ENCODE results near the gene FNDC3B.

The FNDC3B gene

DNA sequence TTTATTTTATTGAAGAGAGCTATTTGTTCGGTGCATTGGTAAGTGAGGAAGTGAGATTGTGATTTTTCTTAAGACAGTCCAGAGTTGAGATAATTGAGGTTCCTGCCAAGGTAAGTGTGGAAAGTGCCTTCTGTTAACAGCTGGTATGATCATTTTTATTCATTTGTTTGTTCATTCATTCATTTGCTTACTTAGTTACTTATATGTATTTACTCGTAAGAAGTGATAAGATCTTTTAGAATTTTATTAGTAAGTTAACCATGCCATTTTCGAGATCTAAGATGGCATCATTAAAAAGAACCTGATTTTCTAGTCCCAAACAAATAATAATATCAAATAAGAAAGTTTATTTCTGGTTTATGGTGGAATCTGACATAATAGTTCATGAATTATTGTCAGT lies 258.9 kb downstream of the FNDC3B start:
- DNase-seq: no peak

GRCh38 chr3:172300187-172300586 lies 260.8 kb downstream of the FNDC3B start:
- no peak for DNase-seq

DNA sequence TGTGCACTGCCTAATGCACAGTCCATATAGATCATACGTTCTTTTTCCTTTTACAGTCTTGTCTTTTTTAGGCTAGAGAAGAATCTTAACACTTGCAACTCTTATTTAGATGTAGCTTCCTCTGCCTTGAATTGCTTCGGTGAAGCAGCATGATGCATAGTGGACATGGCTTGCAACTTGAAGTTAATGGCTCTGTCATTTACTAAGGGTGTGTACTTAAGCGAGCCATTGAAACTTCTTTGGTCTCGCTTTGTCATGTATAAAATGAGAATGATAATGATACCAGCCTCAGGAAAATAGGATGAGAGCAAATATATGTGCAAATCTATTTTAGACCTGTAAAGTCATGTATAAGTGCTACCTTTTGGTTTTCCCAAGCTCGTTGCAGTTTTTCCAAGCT lies 261.5 kb downstream of the FNDC3B start:
- DNase-seq: no peak

- DNase-seq: no peak
Measured at GRCh38 chr3:172302203-172302602, 262.8 kb downstream of the FNDC3B start.

GRCh38 chr3:172303181-172303580 lies 263.8 kb downstream of the FNDC3B start:
- no peak for DNase-seq

DNA sequence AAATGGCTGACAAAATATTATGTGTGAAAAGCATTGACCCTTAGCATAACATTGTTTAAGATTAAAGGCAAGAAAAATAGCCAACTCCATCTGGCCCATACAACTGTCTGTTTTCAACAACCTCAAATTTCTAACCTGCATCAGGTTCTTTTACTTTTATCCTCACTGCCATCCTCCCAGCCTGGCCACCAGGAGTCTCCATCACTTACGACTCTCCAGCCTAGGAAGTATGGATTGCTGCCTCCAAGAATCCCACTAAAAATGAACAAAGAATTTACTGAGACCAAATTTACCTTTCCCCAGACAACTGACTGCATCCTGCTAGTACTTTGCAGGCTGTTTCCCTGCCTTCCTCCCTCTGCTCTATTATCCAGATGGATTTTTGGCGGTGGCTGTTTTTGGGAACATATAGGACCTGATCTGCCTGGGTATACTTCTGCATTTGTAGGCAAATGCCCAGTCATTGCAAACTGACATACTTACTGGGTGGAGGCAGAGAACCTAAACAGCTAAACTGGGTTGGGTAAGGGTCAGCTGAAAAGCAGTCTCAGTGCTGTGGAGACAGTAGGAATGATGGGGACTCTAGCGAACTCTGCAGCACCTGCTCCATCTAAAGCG lies 264.7 kb downstream of the FNDC3B start:
- DNase-seq: no peak

DNA sequence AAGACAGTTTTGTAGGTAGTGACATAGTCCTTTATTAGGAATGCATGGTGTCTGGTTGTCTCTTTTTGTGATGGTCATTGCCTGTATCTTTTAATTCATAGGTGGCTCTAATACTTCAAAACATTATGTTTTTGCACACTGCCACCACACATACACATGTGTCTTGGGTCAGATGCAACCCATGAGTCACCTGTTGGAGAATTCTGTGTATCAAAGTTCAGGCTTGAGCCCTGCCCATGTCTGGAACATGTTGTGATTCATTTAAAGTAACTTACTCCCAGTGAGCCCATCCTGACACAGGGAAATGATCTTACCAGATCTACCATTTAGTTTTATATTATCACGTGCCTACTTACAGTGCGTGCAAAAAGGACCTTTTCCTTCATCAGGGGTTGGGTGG lies 266.2 kb downstream of the FNDC3B start:
- no peak for DNase-seq

DNA sequence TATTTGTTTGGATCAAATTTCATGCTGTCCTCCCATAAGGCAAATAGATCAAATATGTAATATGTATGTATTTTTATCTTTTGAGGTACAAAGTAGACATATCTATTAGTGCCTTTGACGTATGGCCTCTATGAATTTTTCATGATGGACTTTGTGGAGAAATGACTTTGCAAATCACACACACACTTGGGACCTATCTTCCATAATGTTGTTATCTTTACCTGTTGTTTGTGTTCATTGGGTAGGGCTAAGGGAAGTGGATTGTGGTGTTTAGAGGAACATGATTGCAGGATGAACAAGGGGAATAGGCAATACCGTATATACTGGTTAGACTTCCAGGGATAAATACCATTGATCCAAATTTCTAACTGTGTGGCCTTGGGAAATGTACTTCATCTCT lies 266.6 kb downstream of the FNDC3B start:
- no peak for DNase-seq

GRCh38 chr3:172307141-172307560 lies 267.8 kb downstream of the FNDC3B start:
- no peak for DNase-seq

GRCh38 chr3:172309059-172309458 lies 269.7 kb downstream of the FNDC3B start:
- no peak for DNase-seq

- DNase-seq: no peak
Measured at GRCh38 chr3:172309741-172310427, 270.5 kb downstream of the FNDC3B start.

DNA sequence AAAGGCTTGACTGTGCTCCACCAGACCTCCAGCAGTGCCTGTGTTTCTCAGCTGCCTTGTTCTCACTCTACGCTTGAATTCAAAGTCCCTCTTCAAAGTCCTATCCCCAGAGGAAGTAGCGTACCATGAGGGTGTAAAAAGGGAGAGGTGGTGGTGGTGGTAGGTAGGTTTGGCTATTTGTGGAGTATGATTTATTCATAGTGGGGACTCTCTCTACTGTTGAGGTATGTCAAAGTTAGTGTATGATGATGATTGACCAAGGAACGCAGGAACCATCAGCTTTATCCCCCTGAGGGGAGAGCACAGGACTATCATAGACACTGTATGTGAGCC lies 271.0 kb downstream of the FNDC3B start:
- DNase-seq: no peak

- DNase-seq: no peak
Measured at GRCh38 chr3:172311217-172311616, 271.8 kb downstream of the FNDC3B start.

DNA sequence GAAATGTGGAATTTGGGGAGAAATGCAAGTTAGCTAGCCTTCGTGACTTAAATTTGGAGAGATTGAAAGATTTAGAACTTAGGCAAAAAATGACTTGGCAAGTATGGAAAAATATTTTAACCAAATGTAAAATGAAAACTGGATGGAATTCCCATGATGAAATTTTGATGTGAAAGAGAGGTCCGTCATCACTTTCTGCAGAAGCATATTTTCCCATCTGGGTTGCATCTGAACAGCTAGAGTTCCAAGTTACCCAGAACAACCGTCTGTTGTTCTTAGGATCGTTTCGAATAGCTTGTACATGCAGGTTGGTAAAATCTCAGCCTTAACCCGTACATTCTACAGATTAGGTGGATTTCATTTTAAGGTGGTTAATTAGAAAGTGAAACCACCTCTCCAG lies 272.6 kb downstream of the FNDC3B start:
- DNase-seq: no peak

DNA sequence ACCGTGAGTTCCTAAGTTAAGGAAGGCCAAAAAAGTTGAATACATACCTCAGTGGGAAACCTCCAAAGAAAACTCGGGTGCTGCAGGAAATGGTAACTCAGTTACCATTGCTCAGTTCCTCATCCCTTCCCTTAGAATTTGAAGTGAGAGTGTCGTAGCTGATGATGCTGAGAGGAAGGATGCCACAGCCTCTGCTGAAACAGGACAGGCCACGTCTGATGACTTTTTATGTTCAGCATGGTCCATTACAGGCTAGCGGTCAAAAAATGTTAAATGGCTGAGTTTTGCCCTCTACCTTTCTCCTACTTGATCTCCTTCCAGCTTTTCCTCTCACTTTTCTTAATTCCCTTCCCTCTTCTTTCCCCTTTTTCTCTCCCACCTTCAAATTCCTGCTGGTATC lies 273.3 kb downstream of the FNDC3B start:
- DNase-seq: no peak

GRCh38 chr3:172313671-172314070 lies 274.3 kb downstream of the FNDC3B start:
- DNase-seq: no peak

DNA sequence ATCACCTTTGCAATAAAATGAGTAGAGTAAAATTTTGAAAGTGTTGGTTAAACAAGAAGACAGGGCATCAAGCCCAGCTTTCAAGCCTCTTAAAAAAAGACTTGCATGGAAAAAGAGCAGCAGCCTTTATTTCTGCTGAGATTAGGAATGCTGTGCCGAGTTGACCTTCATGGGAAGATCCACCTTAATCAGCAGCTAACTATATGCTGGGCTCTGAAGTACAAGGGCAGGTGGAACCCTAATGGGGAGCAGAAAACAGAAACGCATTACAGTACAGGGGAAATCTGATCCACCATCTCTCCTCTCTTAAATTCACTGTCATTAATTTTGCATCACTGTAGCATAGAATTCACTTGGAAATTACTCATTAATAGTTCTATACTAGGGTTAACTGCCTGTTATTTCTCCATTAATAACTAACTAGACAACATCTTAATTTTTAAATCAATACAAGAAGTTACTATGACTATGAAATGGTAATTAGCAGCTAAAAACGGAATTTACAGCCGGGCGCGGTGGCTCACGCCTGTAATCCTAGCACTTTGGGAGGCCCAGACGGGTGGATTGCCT lies 275.3 kb downstream of the FNDC3B start:
- DNase-seq: no peak

- DNase-seq: no peak
Measured at GRCh38 chr3:172315401-172316091, 276.2 kb downstream of the FNDC3B start.

DNA sequence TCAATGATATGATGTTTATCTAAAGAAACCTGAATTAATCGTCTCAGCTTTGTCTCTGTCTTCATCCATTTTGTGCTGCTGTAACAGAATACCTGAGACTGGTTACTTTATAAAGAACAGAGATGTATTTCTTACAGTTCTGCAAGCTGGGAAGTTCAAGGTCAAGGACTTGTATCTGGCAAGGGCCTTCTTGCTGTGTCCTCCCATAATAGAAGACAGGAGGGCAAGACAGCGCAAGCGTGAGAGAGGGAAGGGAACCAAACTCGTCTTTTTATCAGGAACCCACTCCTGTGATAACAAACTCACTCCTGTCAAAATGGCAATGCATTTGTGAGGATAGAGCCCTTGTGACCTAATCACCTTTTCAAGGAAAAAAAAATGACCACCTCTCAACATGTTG lies 277.4 kb downstream of the FNDC3B start:
- DNase-seq: no peak

GRCh38 chr3:172317481-172317880 lies 278.1 kb downstream of the FNDC3B start:
- no peak for DNase-seq

DNA sequence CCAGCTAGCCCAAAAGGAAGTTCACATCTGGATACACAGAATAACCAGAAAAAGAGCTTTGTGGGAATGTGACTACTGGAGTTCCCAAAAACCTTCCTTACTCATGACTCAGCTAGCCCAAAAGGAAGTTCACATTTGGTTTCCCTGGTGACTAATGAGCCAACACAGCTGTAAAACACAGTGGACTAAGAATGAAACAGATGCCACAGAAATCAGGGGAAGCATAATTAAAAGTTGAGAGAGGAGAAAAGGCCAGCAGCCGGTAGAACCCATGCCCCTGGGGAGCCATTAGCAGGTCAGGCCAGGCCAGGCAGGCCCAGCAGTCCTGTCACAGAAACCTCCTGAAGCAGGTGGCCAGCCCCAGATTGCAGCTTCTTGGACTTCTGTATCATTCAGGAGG lies 278.6 kb downstream of the FNDC3B start:
- no peak for DNase-seq

- no peak for DNase-seq
Measured at GRCh38 chr3:172319595-172319994, 280.2 kb downstream of the FNDC3B start.

GRCh38 chr3:172320468-172320867 lies 281.1 kb downstream of the FNDC3B start:
- DNase-seq: no peak

- no peak for DNase-seq
Measured at GRCh38 chr3:172321035-172321434, 281.7 kb downstream of the FNDC3B start.

Measured in DMS79 treated with DMSO at 0.1 percent for 48 hours (cell line).